Measurements from ENCODE around the gene NOL11.

The NOL11 gene

GRCh38 chr17:67675481-67675880 lies 42.3 kb upstream of the NOL11 start:
- TF ChIP-seq, protein P1, sequence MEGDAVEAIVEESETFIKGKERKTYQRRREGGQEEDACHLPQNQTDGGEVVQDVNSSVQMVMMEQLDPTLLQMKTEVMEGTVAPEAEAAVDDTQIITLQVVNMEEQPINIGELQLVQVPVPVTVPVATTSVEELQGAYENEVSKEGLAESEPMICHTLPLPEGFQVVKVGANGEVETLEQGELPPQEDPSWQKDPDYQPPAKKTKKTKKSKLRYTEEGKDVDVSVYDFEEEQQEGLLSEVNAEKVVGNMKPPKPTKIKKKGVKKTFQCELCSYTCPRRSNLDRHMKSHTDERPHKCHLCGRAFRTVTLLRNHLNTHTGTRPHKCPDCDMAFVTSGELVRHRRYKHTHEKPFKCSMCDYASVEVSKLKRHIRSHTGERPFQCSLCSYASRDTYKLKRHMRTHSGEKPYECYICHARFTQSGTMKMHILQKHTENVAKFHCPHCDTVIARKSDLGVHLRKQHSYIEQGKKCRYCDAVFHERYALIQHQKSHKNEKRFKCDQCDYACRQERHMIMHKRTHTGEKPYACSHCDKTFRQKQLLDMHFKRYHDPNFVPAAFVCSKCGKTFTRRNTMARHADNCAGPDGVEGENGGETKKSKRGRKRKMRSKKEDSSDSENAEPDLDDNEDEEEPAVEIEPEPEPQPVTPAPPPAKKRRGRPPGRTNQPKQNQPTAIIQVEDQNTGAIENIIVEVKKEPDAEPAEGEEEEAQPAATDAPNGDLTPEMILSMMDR (IDR thresholded peaks at IDR 0.05; ENCODE audit: low read depth, low read length, poor library complexity, severe bottlenecking), result no peak
- no peak for TF ChIP-seq EZH2phosphoT487 (IDR thresholded peaks at IDR 0.05; ENCODE audit: borderline replicate concordance, low read length)
- Histone ChIP-seq H3K4me2 (ENCODE audit: low read length) (no peak overlapping the region), H3K4me1 (ENCODE audit: control insufficient read depth, low read length) (peaks cover 18% of the 10 kb centered on the region)

DNA sequence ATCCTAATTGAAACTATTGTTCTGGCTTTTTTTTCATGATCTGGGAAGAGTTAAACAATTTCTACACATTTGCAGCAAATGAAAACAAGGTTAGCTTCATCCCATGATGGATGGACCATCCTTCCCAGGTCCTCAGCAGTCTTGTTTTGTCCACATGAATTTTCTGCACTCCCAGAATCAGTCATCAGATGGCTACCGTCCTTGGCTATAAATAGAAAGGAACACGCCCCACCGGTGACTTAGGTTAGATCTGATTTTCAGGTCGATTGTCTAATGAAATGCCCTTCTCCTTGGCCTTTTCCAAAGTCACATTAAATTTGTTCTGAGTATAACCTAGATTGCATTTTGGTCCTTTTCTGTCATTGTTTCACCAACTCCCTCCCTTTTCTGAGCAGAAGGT lies 41.4 kb upstream of the NOL11 start:
- Histone ChIP-seq H3K4me3 (ENCODE audit: low read length) (no peak overlapping the region), H3K27me3 (ENCODE audit: control insufficient read depth, low read length) (no peaks in the 10 kb centered on the region), H3F3A (ENCODE audit: control insufficient read depth, insufficient read depth) (no peaks in the 10 kb centered on the region), H3K9me2 (replicated peaks; ENCODE audit: control insufficient read depth, low read length) (no peaks in the 10 kb centered on the region), H3K4me2 (ENCODE audit: low read length) (no peak overlapping the region), H4K20me1 (ENCODE audit: control insufficient read depth, insufficient read depth, low read depth, low read length) (no peaks in the 10 kb centered on the region), H3K79me2 (ENCODE audit: control insufficient read depth, low read length) (no peaks in the 10 kb centered on the region), H3K9me3 (ENCODE audit: control insufficient read depth, insufficient read depth, low read length) (no peaks in the 10 kb centered on the region), H3K4me1 (ENCODE audit: control insufficient read depth, low read length) (peaks cover 26% of the 10 kb centered on the region), H3K36me3 (ENCODE audit: control insufficient read depth, low read length) (no peaks in the 10 kb centered on the region), H3K27ac (ENCODE audit: low read depth, low read length) (no peak overlapping the region)
- no peak for TF ChIP-seq EZH2phosphoT487 (IDR thresholded peaks at IDR 0.05; ENCODE audit: borderline replicate concordance, low read length)
- TF ChIP-seq, protein P1 (IDR thresholded peaks at IDR 0.05; ENCODE audit: low read depth, low read length, poor library complexity, severe bottlenecking), result no peak

More at GRCh38 chr17:67675481-67675880, 42.3 kb upstream of the NOL11 start:
- Histone ChIP-seq H3K36me3 (ENCODE audit: control insufficient read depth, low read length) (no peaks in the 10 kb centered on the region), H3K27me3 (ENCODE audit: control insufficient read depth, low read length) (no peaks in the 10 kb centered on the region), H3K27ac (ENCODE audit: low read depth, low read length) (no peak overlapping the region), H3K79me2 (ENCODE audit: control insufficient read depth, low read length) (no peaks in the 10 kb centered on the region), H3F3A (ENCODE audit: control insufficient read depth, insufficient read depth) (no peaks in the 10 kb centered on the region), H3K9me3 (ENCODE audit: control insufficient read depth, insufficient read depth, low read length) (no peaks in the 10 kb centered on the region), H4K20me1 (ENCODE audit: control insufficient read depth, insufficient read depth, low read depth, low read length) (no peaks in the 10 kb centered on the region), H3K4me3 (ENCODE audit: low read length) (no peak overlapping the region), H3K9me2 (replicated peaks; ENCODE audit: control insufficient read depth, low read length) (no peaks in the 10 kb centered on the region)

DNA sequence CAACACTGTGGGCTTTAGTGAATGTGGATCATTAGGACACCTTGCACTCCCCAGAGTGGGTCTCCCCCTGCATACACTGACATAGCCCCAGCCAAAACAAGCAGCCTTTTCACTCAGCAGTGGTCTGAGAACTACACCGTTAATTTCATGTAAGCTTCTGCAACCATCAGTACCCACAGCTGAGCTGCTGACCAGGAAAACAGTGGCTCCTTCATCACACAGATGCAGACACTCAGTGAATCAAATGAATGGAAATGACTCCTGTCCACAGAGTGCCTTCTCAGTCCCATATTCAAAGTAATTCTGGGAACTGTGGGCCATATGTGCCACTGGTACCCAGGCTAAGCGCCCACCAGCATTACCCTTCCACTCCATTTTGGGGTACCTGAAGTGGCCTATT lies 39.3 kb upstream of the NOL11 start:
- Histone ChIP-seq H3K27ac (ENCODE audit: low read depth, low read length) (no peak overlapping the region), H3K4me3 (ENCODE audit: low read length) (no peak overlapping the region), H4K20me1 (ENCODE audit: control insufficient read depth, insufficient read depth, low read depth, low read length) (no peaks in the 10 kb centered on the region), H3K9me2 (replicated peaks; ENCODE audit: control insufficient read depth, low read length) (no peaks in the 10 kb centered on the region), H3K79me2 (ENCODE audit: control insufficient read depth, low read length) (no peaks in the 10 kb centered on the region), H3K4me1 (ENCODE audit: control insufficient read depth, low read length) (peaks cover 28% of the 10 kb centered on the region), H3K27me3 (ENCODE audit: control insufficient read depth, low read length) (no peaks in the 10 kb centered on the region), H3K9me3 (ENCODE audit: control insufficient read depth, insufficient read depth, low read length) (no peaks in the 10 kb centered on the region), H3F3A (ENCODE audit: control insufficient read depth, insufficient read depth) (no peaks in the 10 kb centered on the region), H3K36me3 (ENCODE audit: control insufficient read depth, low read length) (no peaks in the 10 kb centered on the region), H3K4me2 (ENCODE audit: low read length) (no peak overlapping the region)
- TF ChIP-seq, protein P1 (IDR thresholded peaks at IDR 0.05; ENCODE audit: low read depth, low read length, poor library complexity, severe bottlenecking), result no peak
- no peak for TF ChIP-seq EZH2phosphoT487 (IDR thresholded peaks at IDR 0.05; ENCODE audit: borderline replicate concordance, low read length)

Data from DOHH2 (cell line).